HCT116 (cell line): ENCODE measurements around the gene THADA. TPM values are rescaled to one million over a fixed set of nuclear protein-coding genes. Genes with fewer than 3 reads are reported as not detected.

Source experiments
- ATAC-seq: fragments of 200-7000 bp; cut with Tn5 transposase; 2 replicates; pipeline ENCODE4 v1.9.1; 2020; ENCODE audit warnings: mild to moderate bottlenecking, moderate library complexity
- BruUV-seq: library from RNA; stranded (reverse); fragments of 400-500 nt; replicated peaks from 2 replicates; lab custom pipeline; 2021; lab: Mats Ljungman, UMichigan
- CTCF ChIA-PET: fragments of 300-600 bp; sonication (Branson Sonifier 250); formaldehyde crosslinking; loops from one replicate; lab custom pipeline; 2021; ENCODE audit warnings: antibody characterized with exemption; lab: Charles Lee
- POLR2A ChIA-PET: fragments of 300-600, 350-600 bp; sonication (Branson Sonifier 250); formaldehyde crosslinking; loops from one replicate; lab custom pipeline; 2021; ENCODE audit warnings: antibody characterized with exemption; lab: Charles Lee
- RAD21 ChIA-PET, 2 experiments: fragments of 300-600 bp; sonication (Branson Sonifier 250); formaldehyde crosslinking; loops; one replicate each; lab custom pipeline; 2023; ENCODE audit warnings: low total read pairs in 2 of 2; ENCODE audit not compliant: uncharacterized antibody in 2 of 2, unreplicated experiment in 2 of 2, low non-redundant PET in 1 of 2; lab: Charles Lee
- DNase-seq: peaks from one replicate; pipeline ENCODE4 v3.0.0-alpha.2; 2010; ENCODE audit warnings: low read depth, low spot score
- H2AFZ ChIP-seq: fragments of 200-600 bp; shearing (Covaris generic), sonication (generic); 2 replicates; pipeline ENCODE4 v1.6.1; 2017; ENCODE audit warnings: low read depth, mixed run types, mixed read lengths, antibody characterized with exemption, low read length; ENCODE audit not compliant: poor library complexity, severe bottlenecking
- H3K27ac ChIP-seq: 2 replicates; pipeline ENCODE4 v1.5.1; 2012; ENCODE audit warnings: low read depth, low read length
- H3K27me3 ChIP-seq: fragments of 200-600 bp; sonication (generic); 2 replicates; pipeline ENCODE4 v1.6.1; 2016; ENCODE audit warnings: mixed run types, low read length, mixed read lengths; ENCODE audit not compliant: insufficient read depth
- H3K36me3 ChIP-seq, 2 experiments: fragments of 200-500 bp in 1 of 2; fragments of 200-600 bp in 1 of 2; sonication (Bioruptor generic) in 1 of 2; sonication (generic) in 1 of 2; 2 replicates each; pipeline versions ENCODE4 v1.5.1 to v1.6.1; 2014 to 2016; ENCODE audit warnings: low read length in 2 of 2, inconsistent platforms in 1 of 2, mixed read lengths in 1 of 2, mixed run types in 1 of 2; ENCODE audit not compliant: insufficient read depth in 2 of 2, control insufficient read depth in 1 of 2
- H3K4me1 ChIP-seq, 2 experiments: fragments of 200-600 bp in 1 of 2; sonication (generic) in 1 of 2; 2 replicates each; pipeline versions ENCODE4 v1.5.1 to v1.6.1; 2012 to 2017; ENCODE audit warnings: low read length in 2 of 2, inconsistent platforms in 1 of 2, mild to moderate bottlenecking in 1 of 2, mixed read lengths in 1 of 2, mixed run types in 1 of 2, moderate library complexity in 1 of 2; ENCODE audit not compliant: insufficient read depth in 2 of 2, control insufficient read depth in 1 of 2
- H3K4me2 ChIP-seq: fragments of 200-600 bp; sonication (generic); 2 replicates; pipeline ENCODE4 v1.6.1; 2017; ENCODE audit warnings: mixed run types, low read length, mixed read lengths
- H3K4me3 ChIP-seq, 2 experiments: fragments of 200-600 bp in 1 of 2; sonication (generic) in 1 of 2; replicated peaks in 1 of 2; 2 replicates each; pipeline ENCODE4 v1.5.1; 2011 to 2016; ENCODE audit warnings: low read length in 2 of 2, control low read depth in 1 of 2, low read depth in 1 of 2, mild to moderate bottlenecking in 1 of 2, mixed read lengths in 1 of 2, mixed run types in 1 of 2
- H3K79me2 ChIP-seq: fragments of 200-600 bp; sonication (generic); 2 replicates; pipeline ENCODE4 v1.6.1; 2017; ENCODE audit warnings: mild to moderate bottlenecking, mixed run types, low read length, moderate library complexity, mixed read lengths; ENCODE audit not compliant: insufficient read depth
- H3K9ac ChIP-seq: fragments of 200-600 bp; sonication (generic); 2 replicates; pipeline ENCODE4 v1.6.1; 2016; ENCODE audit warnings: low read length, mixed read lengths
- H3K9me2 ChIP-seq: fragments of 200-600 bp; sonication (generic), shearing (Covaris generic); 2 replicates; pipeline ENCODE4 v1.6.1; 2017; ENCODE audit warnings: mixed run types, mild to moderate bottlenecking, moderate library complexity; ENCODE audit not compliant: insufficient read depth
- H3K9me3 ChIP-seq, 2 experiments: fragments of 200-500 bp in 1 of 2; fragments of 200-600 bp in 1 of 2; sonication (Bioruptor generic) in 1 of 2; sonication (generic) in 1 of 2; 2 replicates each; pipeline ENCODE4 v1.6.1; 2014 to 2017; ENCODE audit warnings: low read length in 2 of 2, mixed read lengths in 2 of 2, inconsistent platforms in 1 of 2, low read depth in 1 of 2, mild to moderate bottlenecking in 1 of 2, mixed run types in 1 of 2, moderate library complexity in 1 of 2; ENCODE audit not compliant: control insufficient read depth in 1 of 2, insufficient read depth in 1 of 2
- H4K20me1 ChIP-seq: fragments of 200-600 bp; sonication (generic), shearing (Covaris generic); 2 replicates; pipeline ENCODE4 v1.6.1; 2017; ENCODE audit warnings: mixed run types, mild to moderate bottlenecking, moderate library complexity; ENCODE audit not compliant: insufficient read depth
- CBX3 ChIP-seq: IDR thresholded peaks from 2 replicates; pipeline ENCODE4 v1.6.1; 2012; ENCODE audit warnings: low read depth
- EGR1 ChIP-seq: IDR thresholded peaks from 2 replicates; pipeline ENCODE4 v1.6.1; 2012; ENCODE audit warnings: low read depth
- EZH2phosphoT487 ChIP-seq: fragments of 200-600 bp; IDR thresholded peaks from 2 replicates; pipeline ENCODE4 v1.6.1; 2018; ENCODE audit warnings: antibody characterized with exemption, borderline replicate concordance
- FOSL1 ChIP-seq: IDR thresholded peaks from 2 replicates; pipeline ENCODE4 v1.6.1; 2012; ENCODE audit warnings: low read depth
- JUND ChIP-seq: IDR thresholded peaks from 2 replicates; pipeline ENCODE4 v1.6.1; 2012
- POLR2A ChIP-seq: IDR thresholded peaks from 2 replicates; pipeline ENCODE4 v1.7.0; 2011; ENCODE audit warnings: borderline replicate concordance; ENCODE audit not compliant: insufficient read depth, insufficient read length; ENCODE audit errors: extremely low read depth
- POLR2AphosphoS5 ChIP-seq: IDR thresholded peaks from 2 replicates; pipeline ENCODE4 v1.6.1; 2011; ENCODE audit warnings: mild to moderate bottlenecking, low read depth, low read length, moderate library complexity
- RAD21 ChIP-seq: IDR thresholded peaks from 2 replicates; pipeline ENCODE4 v1.6.1; 2012; ENCODE audit warnings: low read depth, mild to moderate bottlenecking
- YY1 ChIP-seq: IDR thresholded peaks from 2 replicates; pipeline ENCODE4 v1.6.1; 2011; ENCODE audit warnings: low read length, low read depth, moderate library complexity, mild to moderate bottlenecking; ENCODE audit not compliant: insufficient replicate concordance; ENCODE audit errors: extremely low read depth
- ZNF274 ChIP-seq: fragments of 200-500 bp; sonication (Bioruptor generic); IDR thresholded peaks from 2 replicates; pipeline ENCODE4 v1.6.1; 2014; ENCODE audit warnings: mild to moderate bottlenecking, low read depth, low read length, inconsistent platforms
- intact Hi-C: fragments of 100-400 bp; cut with micrococcal nuclease; formaldehyde crosslinking; loops from 2 replicates; pipeline ENCODE4 v1.10.0; 2022
- total RNA-seq: library from RNA; stranded (reverse); gene quantifications from one replicate; pipeline ENCODE4 v1.2.1, GENCODE V29; 2021; ENCODE audit not compliant: unreplicated experiment
- TF ChIP-seq, protein P1 (sequence below), 3 experiments: fragments of 200-600 bp in 1 of 3; sonication (generic) in 1 of 3; IDR thresholded peaks in 2 of 3; conservative IDR thresholded peaks in 1 of 3; 2 replicates each; pipeline ENCODE4 v1.5.1; 2012 to 2017; ENCODE audit warnings: low read depth in 2 of 3, low read length in 2 of 3, antibody characterized with exemption in 1 of 3, borderline replicate concordance in 1 of 3, control low read depth in 1 of 3, mild to moderate bottlenecking in 1 of 3, mixed read lengths in 1 of 3, mixed run types in 1 of 3, moderate library complexity in 1 of 3; ENCODE audit not compliant: insufficient read depth in 1 of 3
- TF ChIP-seq, protein P2 (sequence below): IDR thresholded peaks from 2 replicates; pipeline ENCODE4 v1.6.1; 2012
- TF ChIP-seq, protein P3 (sequence below): IDR thresholded peaks from 2 replicates; pipeline ENCODE4 v1.6.1; 2012
- TF ChIP-seq, protein P4 (sequence below): IDR thresholded peaks from 2 replicates; pipeline ENCODE4 v1.6.1; 2012; ENCODE audit warnings: low read depth

The THADA gene
- total RNA-seq, 1 experiment from 2014 or later = 30.7 TPM

DNA sequence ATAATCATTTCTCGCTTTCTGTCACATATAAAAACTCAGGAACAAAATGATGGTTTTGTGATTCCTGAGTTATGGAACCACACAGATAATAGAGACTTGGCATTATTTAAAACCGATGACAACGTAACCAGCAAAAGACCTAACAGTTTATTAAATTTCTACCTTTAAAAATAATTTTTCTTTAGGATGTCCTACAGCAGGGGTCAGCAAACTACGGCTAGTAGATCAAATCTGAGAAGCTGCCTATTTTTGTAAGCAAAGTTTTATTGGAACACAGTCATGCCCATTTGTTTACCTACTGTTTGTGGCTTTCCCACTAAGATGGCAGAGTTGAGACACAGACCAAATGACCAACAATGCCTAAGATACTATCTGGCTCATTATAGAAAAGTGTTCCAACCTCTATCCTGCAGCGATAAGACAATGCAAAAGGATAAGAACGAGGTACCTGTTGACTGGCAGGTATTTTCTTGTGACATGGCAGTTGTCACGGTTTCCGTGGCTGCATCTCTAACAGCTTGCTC is 316.5 kb downstream of the THADA start:
- Histone ChIP-seq H3K4me2 (no peak overlapping the region), H2AFZ (no peak overlapping the region), H4K20me1 (no peaks in the 10 kb centered on the region), H3K27ac (no peak overlapping the region), H3K9ac (no peak overlapping the region), H3K9me3 (no peaks in the 10 kb centered on the region; a peak in 1 of 4 replicates), H3K9me2 (no peaks in the 10 kb centered on the region), H3K27me3 (no peaks in the 10 kb centered on the region), H3K36me3 (peaks cover 0 to 7% of the 10 kb centered on the region in 2 experiments; a peak in 1 of 4 replicates), H3K79me2 (no peaks in the 10 kb centered on the region), H3K4me1 (peaks cover 14 to 18% of the 10 kb centered on the region in 2 experiments), H3K4me3 (no peak overlapping the region)
- TF ChIP-seq RAD21 = peak; percentile 44
- TF ChIP-seq, protein P1, sequence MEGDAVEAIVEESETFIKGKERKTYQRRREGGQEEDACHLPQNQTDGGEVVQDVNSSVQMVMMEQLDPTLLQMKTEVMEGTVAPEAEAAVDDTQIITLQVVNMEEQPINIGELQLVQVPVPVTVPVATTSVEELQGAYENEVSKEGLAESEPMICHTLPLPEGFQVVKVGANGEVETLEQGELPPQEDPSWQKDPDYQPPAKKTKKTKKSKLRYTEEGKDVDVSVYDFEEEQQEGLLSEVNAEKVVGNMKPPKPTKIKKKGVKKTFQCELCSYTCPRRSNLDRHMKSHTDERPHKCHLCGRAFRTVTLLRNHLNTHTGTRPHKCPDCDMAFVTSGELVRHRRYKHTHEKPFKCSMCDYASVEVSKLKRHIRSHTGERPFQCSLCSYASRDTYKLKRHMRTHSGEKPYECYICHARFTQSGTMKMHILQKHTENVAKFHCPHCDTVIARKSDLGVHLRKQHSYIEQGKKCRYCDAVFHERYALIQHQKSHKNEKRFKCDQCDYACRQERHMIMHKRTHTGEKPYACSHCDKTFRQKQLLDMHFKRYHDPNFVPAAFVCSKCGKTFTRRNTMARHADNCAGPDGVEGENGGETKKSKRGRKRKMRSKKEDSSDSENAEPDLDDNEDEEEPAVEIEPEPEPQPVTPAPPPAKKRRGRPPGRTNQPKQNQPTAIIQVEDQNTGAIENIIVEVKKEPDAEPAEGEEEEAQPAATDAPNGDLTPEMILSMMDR (IDR thresholded peaks at IDR 0.05 in 2 of 3, conservative IDR thresholded peaks at IDR 0.05 in 1 of 3; ENCODE audit: borderline replicate concordance in 1 of 3, insufficient read depth in 1 of 3, low read depth in 2 of 3, low read length in 2 of 3) = peak in 1 of 3 experiments; percentile 6; a peak in 1 of 6 replicates
- TF ChIP-seq POLR2AphosphoS5 = no peak
- DNase-seq (no peak), ATAC-seq (no peak)
- POLR2A ChIA-PET = no interaction called here
- no TSS peak for BruUV-seq
- RAD21 ChIA-PET = no interaction called here
- CTCF ChIA-PET = interaction anchor here (1.1 kb wide), 1 partner anchor 205 kb away, joined by 3 read pairs; no protein-coding TSS in a partner anchor
- intact Hi-C loops = no loop called here

DNA sequence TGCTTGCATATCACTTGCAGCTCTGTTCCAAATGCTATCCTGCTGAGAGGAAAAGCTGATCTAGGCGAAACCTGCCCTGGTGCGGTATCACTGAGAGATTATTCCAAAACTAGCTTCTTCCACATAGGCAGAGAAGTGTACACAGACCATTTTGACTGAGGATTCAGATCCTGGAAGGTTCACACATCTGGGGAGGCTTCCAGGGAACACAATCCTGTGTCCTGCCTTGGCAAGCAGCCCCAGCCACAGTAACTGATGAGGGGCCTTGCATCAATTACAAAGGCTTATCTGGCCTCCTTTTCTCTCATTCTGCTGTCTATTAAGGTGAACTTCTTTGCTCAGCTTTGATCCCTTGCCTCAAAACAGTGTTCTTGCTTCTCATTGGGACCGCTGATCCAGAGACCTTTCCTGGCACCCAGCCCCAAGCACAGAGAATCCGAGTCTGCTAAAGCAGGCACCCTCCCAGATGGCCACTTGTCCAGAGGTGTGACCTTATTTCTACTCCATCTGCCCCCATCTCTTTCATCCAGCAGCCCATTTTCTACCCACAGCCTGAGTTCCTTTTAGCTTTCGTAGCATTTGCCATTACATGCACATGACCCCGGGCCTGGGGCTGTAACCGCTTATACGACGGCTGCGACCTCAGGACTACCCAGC is 317.1 kb downstream of the THADA start:
- DNase-seq (no peak), ATAC-seq (no peak)
- Histone ChIP-seq H3K4me2 (no peak overlapping the region), H4K20me1 (no peaks in the 10 kb centered on the region), H3K36me3 (peaks cover 0 to 3% of the 10 kb centered on the region in 2 experiments; a peak in 1 of 4 replicates), H3K9ac (no peak overlapping the region), H3K27ac (no peak overlapping the region), H3K79me2 (no peaks in the 10 kb centered on the region), H3K4me1 (peaks cover 14 to 18% of the 10 kb centered on the region in 2 experiments), H2AFZ (no peak overlapping the region), H3K4me3 (no peak overlapping the region), H3K27me3 (no peaks in the 10 kb centered on the region), H3K9me3 (no peaks in the 10 kb centered on the region), H3K9me2 (no peaks in the 10 kb centered on the region)
- ChIA-PET CTCF (interaction anchor here (1.1 kb wide), 1 partner anchor 205 kb away, joined by 3 read pairs; no protein-coding TSS in a partner anchor), RAD21 (no interaction called here), POLR2A (no interaction called here)
- intact Hi-C loops = no loop called here
- no TSS peak for BruUV-seq
- TF ChIP-seq ZNF274 = no peak
- TF ChIP-seq POLR2A = no peak
- no peak for TF ChIP-seq FOSL1
- no peak for TF ChIP-seq JUND
- no peak for TF ChIP-seq CBX3
- TF ChIP-seq EGR1 = no peak
- TF ChIP-seq, protein P2, sequence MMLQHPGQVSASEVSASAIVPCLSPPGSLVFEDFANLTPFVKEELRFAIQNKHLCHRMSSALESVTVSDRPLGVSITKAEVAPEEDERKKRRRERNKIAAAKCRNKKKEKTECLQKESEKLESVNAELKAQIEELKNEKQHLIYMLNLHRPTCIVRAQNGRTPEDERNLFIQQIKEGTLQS = no peak
- TF ChIP-seq, protein P3, sequence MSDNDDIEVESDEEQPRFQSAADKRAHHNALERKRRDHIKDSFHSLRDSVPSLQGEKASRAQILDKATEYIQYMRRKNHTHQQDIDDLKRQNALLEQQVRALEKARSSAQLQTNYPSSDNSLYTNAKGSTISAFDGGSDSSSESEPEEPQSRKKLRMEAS = no peak
- no peak for TF ChIP-seq YY1
- TF ChIP-seq, protein P4, sequence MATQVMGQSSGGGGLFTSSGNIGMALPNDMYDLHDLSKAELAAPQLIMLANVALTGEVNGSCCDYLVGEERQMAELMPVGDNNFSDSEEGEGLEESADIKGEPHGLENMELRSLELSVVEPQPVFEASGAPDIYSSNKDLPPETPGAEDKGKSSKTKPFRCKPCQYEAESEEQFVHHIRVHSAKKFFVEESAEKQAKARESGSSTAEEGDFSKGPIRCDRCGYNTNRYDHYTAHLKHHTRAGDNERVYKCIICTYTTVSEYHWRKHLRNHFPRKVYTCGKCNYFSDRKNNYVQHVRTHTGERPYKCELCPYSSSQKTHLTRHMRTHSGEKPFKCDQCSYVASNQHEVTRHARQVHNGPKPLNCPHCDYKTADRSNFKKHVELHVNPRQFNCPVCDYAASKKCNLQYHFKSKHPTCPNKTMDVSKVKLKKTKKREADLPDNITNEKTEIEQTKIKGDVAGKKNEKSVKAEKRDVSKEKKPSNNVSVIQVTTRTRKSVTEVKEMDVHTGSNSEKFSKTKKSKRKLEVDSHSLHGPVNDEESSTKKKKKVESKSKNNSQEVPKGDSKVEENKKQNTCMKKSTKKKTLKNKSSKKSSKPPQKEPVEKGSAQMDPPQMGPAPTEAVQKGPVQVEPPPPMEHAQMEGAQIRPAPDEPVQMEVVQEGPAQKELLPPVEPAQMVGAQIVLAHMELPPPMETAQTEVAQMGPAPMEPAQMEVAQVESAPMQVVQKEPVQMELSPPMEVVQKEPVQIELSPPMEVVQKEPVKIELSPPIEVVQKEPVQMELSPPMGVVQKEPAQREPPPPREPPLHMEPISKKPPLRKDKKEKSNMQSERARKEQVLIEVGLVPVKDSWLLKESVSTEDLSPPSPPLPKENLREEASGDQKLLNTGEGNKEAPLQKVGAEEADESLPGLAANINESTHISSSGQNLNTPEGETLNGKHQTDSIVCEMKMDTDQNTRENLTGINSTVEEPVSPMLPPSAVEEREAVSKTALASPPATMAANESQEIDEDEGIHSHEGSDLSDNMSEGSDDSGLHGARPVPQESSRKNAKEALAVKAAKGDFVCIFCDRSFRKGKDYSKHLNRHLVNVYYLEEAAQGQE = no peak
- TF ChIP-seq EZH2phosphoT487 = no peak
